Neural cell (in vitro differentiated cells): ENCODE results near the gene PLXNA2. TPM values are rescaled to one million over a fixed set of nuclear protein-coding genes. Genes with fewer than 3 reads are reported as not detected.

ENCODE experiments used
- H2AFZ ChIP-seq: fragments of 200-600, 300-800 bp; sonication (generic), shearing (Covaris generic); 2 replicates; pipeline ENCODE4 v1.6.0; 2014; ENCODE audit warnings: low read depth, mild to moderate bottlenecking, antibody characterized with exemption, low read length, moderate library complexity
- H3F3A ChIP-seq: fragments of 200-600 bp; shearing (Covaris generic); 2 replicates; pipeline ENCODE4 v1.6.1; 2016; ENCODE audit warnings: mild to moderate bottlenecking, moderate library complexity, mixed read lengths, antibody characterized with exemption, low read length; ENCODE audit not compliant: insufficient read depth, poor library complexity, severe bottlenecking
- H3K27ac ChIP-seq: fragments of 200-600, 300-800 bp; sonication (generic), shearing (Covaris generic); 2 replicates; pipeline ENCODE4 v1.5.1; 2014; ENCODE audit warnings: mild to moderate bottlenecking, low read length, moderate library complexity
- H3K27me3 ChIP-seq: fragments of 300-800, 200-600 bp; sonication (generic), shearing (Covaris generic); 2 replicates; pipeline ENCODE4 v1.6.0; 2014; ENCODE audit warnings: mild to moderate bottlenecking, low read depth, low read length, moderate library complexity; ENCODE audit not compliant: insufficient read depth
- H3K36me3 ChIP-seq: fragments of 300-800, 200-600 bp; sonication (generic), shearing (Covaris generic); 2 replicates; pipeline ENCODE4 v1.5.1; 2014; ENCODE audit warnings: mild to moderate bottlenecking, antibody characterized with exemption, low read length, moderate library complexity; ENCODE audit not compliant: insufficient read depth
- H3K4me2 ChIP-seq: fragments of 300-800, 200-600 bp; sonication (generic), shearing (Covaris generic); 2 replicates; pipeline ENCODE4 v1.6.0; 2014; ENCODE audit warnings: mild to moderate bottlenecking, low read length
- H3K4me3 ChIP-seq: fragments of 300-800, 200-600 bp; sonication (generic), shearing (Covaris generic); 2 replicates; pipeline ENCODE4 v1.5.1; 2014; ENCODE audit warnings: mild to moderate bottlenecking, low read length, moderate library complexity
- H3K79me2 ChIP-seq: fragments of 200-600 bp; shearing (Covaris generic); replicated peaks from 2 replicates; pipeline ENCODE4 v1.6.0; 2014; ENCODE audit warnings: mild to moderate bottlenecking, low read length, moderate library complexity; ENCODE audit not compliant: insufficient read depth
- H3K9ac ChIP-seq: fragments of 300-800, 200-600 bp; sonication (generic), shearing (Covaris generic); 2 replicates; pipeline ENCODE4 v1.6.1; 2016; ENCODE audit warnings: mild to moderate bottlenecking, low read length, mixed read lengths
- H3K9me2 ChIP-seq: fragments of 200-600 bp; shearing (Covaris generic); 2 replicates; pipeline ENCODE4 v1.6.1; 2016; ENCODE audit warnings: mild to moderate bottlenecking, low read length, mixed read lengths; ENCODE audit not compliant: insufficient read depth
- H3K9me3 ChIP-seq: fragments of 200-600, 300-800 bp; sonication (generic), shearing (Covaris generic); 2 replicates; pipeline ENCODE4 v1.6.1; 2016; ENCODE audit warnings: mild to moderate bottlenecking, mixed run types, low read length, moderate library complexity, mixed read lengths
- H4K20me1 ChIP-seq: fragments of 200-600 bp; shearing (Covaris generic); 2 replicates; pipeline ENCODE4 v1.6.1; 2016; ENCODE audit warnings: mild to moderate bottlenecking, mixed run types; ENCODE audit not compliant: insufficient read depth
- EP300 ChIP-seq: fragments of 450-650 bp; conservative IDR thresholded peaks from 2 replicates; pipeline ENCODE4 v1.6.1; 2014; ENCODE audit warnings: antibody characterized with exemption, mild to moderate bottlenecking, moderate library complexity; ENCODE audit not compliant: poor library complexity, severe bottlenecking
- EZH2 ChIP-seq: fragments of 200-600, 300-800 bp; shearing (Covaris generic), sonication (generic); IDR thresholded peaks from 2 replicates; pipeline ENCODE4 v1.6.1; 2014; ENCODE audit warnings: antibody characterized with exemption, low read length, borderline replicate concordance, mild to moderate bottlenecking; ENCODE audit not compliant: insufficient read depth, poor library complexity, severe bottlenecking
- MXI1 ChIP-seq: fragments of 450-650 bp; conservative IDR thresholded peaks from 2 replicates; pipeline ENCODE4 v1.6.1; 2014; ENCODE audit warnings: antibody characterized with exemption, mild to moderate bottlenecking; ENCODE audit not compliant: poor library complexity, severe bottlenecking
- POLR2AphosphoS5 ChIP-seq: IDR thresholded peaks from 2 replicates; pipeline ENCODE4 v1.6.1; 2012
- RAD21 ChIP-seq: fragments of 450-650 bp; conservative IDR thresholded peaks from 2 replicates; pipeline ENCODE4 v1.6.1; 2014; ENCODE audit warnings: antibody characterized with exemption, mild to moderate bottlenecking, moderate library complexity
- REST ChIP-seq: IDR thresholded peaks from 2 replicates; pipeline ENCODE4 v1.6.1; 2012; ENCODE audit warnings: borderline replicate concordance
- SMC3 ChIP-seq: fragments of 450-650 bp; conservative IDR thresholded peaks from 2 replicates; pipeline ENCODE4 v1.6.1; 2014; ENCODE audit warnings: antibody characterized with exemption, mild to moderate bottlenecking, moderate library complexity; ENCODE audit not compliant: poor library complexity
- TAF1 ChIP-seq: IDR thresholded peaks from 2 replicates; pipeline ENCODE4 v1.6.1; 2012; ENCODE audit warnings: low read depth
- polyA plus RNA-seq: library from polyadenylated mRNA; depleted of rRNA; stranded (reverse); fragments of >200 nt; gene quantifications from 2 replicates; pipeline ENCODE4 v1.2.3, GENCODE V29; 2014
- TF ChIP-seq, protein P1 (sequence below): fragments of 450-650 bp; IDR thresholded peaks from 2 replicates; pipeline ENCODE4 v1.5.1; 2014; ENCODE audit warnings: antibody characterized with exemption, mild to moderate bottlenecking, moderate library complexity; ENCODE audit not compliant: poor library complexity, severe bottlenecking

PLXNA2 gene
- polyA plus RNA-seq, 1 donor from 2014 or later: 30.6 TPM

- no peak overlapping the region for H3K9ac ChIP-seq
- TF ChIP-seq EZH2: no peak
- TF ChIP-seq TAF1: no peak
- no peak for TF ChIP-seq EP300
- TF ChIP-seq RAD21: no peak
- TF ChIP-seq MXI1: no peak
- no peak for TF ChIP-seq REST
- no peak for TF ChIP-seq SMC3
- TF ChIP-seq POLR2AphosphoS5: no peak
- TF ChIP-seq, protein P1, sequence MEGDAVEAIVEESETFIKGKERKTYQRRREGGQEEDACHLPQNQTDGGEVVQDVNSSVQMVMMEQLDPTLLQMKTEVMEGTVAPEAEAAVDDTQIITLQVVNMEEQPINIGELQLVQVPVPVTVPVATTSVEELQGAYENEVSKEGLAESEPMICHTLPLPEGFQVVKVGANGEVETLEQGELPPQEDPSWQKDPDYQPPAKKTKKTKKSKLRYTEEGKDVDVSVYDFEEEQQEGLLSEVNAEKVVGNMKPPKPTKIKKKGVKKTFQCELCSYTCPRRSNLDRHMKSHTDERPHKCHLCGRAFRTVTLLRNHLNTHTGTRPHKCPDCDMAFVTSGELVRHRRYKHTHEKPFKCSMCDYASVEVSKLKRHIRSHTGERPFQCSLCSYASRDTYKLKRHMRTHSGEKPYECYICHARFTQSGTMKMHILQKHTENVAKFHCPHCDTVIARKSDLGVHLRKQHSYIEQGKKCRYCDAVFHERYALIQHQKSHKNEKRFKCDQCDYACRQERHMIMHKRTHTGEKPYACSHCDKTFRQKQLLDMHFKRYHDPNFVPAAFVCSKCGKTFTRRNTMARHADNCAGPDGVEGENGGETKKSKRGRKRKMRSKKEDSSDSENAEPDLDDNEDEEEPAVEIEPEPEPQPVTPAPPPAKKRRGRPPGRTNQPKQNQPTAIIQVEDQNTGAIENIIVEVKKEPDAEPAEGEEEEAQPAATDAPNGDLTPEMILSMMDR: no peak
- no peaks in the 10 kb centered on the region for H3K27me3 ChIP-seq
- H2AFZ ChIP-seq: no peak overlapping the region
- H3K4me3 ChIP-seq: no peak overlapping the region
- no peaks in the 10 kb centered on the region for H3K79me2 ChIP-seq
- no peak overlapping the region for H3K27ac ChIP-seq
- H3K4me2 ChIP-seq: no peak overlapping the region
- no peaks in the 10 kb centered on the region for H3K9me3 ChIP-seq
- H3K9me2 ChIP-seq: no peaks in the 10 kb centered on the region
- H4K20me1 ChIP-seq: no peaks in the 10 kb centered on the region
- H3K36me3 ChIP-seq: peaks cover 24% of the 10 kb centered on the region
- no peaks in the 10 kb centered on the region for H3F3A ChIP-seq
These were observed 196.2 kb downstream of the PLXNA2 start for GRCh38 chr1:208047975-208048374.

GRCh38 chr1:208047476-208047934, 196.7 kb downstream of the PLXNA2 start:
- no peak overlapping the region for H3K4me3 ChIP-seq
- H3K4me2 ChIP-seq: no peak overlapping the region
- no peaks in the 10 kb centered on the region for H3K79me2 ChIP-seq
- H3K27me3 ChIP-seq: no peaks in the 10 kb centered on the region
- TF ChIP-seq EZH2 (no peak), MXI1 (no peak), RAD21 (no peak), SMC3 (no peak), TAF1 (no peak), REST (no peak), POLR2AphosphoS5 (no peak), EP300 (no peak)
- TF ChIP-seq, protein P1: no peak
- no peak overlapping the region for H3K27ac ChIP-seq
- H3K9ac ChIP-seq: no peak overlapping the region
- H4K20me1 ChIP-seq: no peaks in the 10 kb centered on the region
- H2AFZ ChIP-seq: no peak overlapping the region
- H3K36me3 ChIP-seq: peaks cover 20% of the 10 kb centered on the region
- no peaks in the 10 kb centered on the region for H3K9me2 ChIP-seq
- H3K9me3 ChIP-seq: no peaks in the 10 kb centered on the region
- H3F3A ChIP-seq: no peaks in the 10 kb centered on the region
